MV-4-11 (cell line): ENCODE results near the gene CMPK1.

Experiments used
- DNase-seq: peaks from one replicate; lab custom pipeline; 2025; lab: John Stamatoyannopoulos, UW

The CMPK1 gene

GRCh38 chr1:47424336-47424982, 90.9 kb downstream of the CMPK1 start:
- peak; percentile 13 for DNase-seq
